ENCODE measurements around the gene GPR162. TPM values are rescaled to one million over a fixed set of nuclear protein-coding genes. Genes with fewer than 3 reads are reported as not detected.
A peak's percentile ranks its signal among the peaks of the same experiment; 100 is the strongest.
"Not testable (repeated sequence)": the region's sequence is repeated elsewhere in the genome, so short reads cannot be mapped to it uniquely, and the experiment has no call there.

GPR162 gene
- total RNA-seq, 2 donors from 2014 or later: not detected

GRCh38 chr12:6868211-6869048, 46.8 kb downstream of the GPR162 start:
- peak in 1 of 2 donors; percentile 0 for ATAC-seq
- DNase-seq (ENCODE audit: low spot score): peak; percentile 60
- peak overlapping the region; percentile 94 for H3K4me3 Mint-ChIP-seq

GRCh38 chr12:6869049-6870021, 47.7 kb downstream of the GPR162 start:
- H3K4me3 Mint-ChIP-seq: peak overlapping the region; percentile 94
- DNase-seq (ENCODE audit: low spot score): peak; percentile 80
- no peaks in the 10 kb centered on the region for H3K27me3 Mint-ChIP-seq
- peaks cover 15% of the 10 kb centered on the region for H3K36me3 Mint-ChIP-seq
- no peak for ATAC-seq
- peak overlapping the region; percentile 84 to 95 for H3K27ac Mint-ChIP-seq
- H3K4me1 Mint-ChIP-seq (ENCODE audit: low read depth in 2 of 2): peaks cover 44 to 54% of the 10 kb centered on the region in 2 donors
- no peaks in the 10 kb centered on the region for H3K9me3 Mint-ChIP-seq

More at GRCh38 chr12:6868211-6869048, 46.8 kb downstream of the GPR162 start:
- H3K27me3 Mint-ChIP-seq: no peaks in the 10 kb centered on the region
- H3K4me1 Mint-ChIP-seq (ENCODE audit: low read depth in 2 of 2): peaks cover 44 to 49% of the 10 kb centered on the region in 2 donors
- H3K9me3 Mint-ChIP-seq: no peaks in the 10 kb centered on the region
- peaks cover 15% of the 10 kb centered on the region for H3K36me3 Mint-ChIP-seq
- H3K27ac Mint-ChIP-seq: peak overlapping the region; percentile 84 to 95

GRCh38 chr12:6870304-6870703, 48.7 kb downstream of the GPR162 start:
- not testable (repeated sequence) for DNase-seq (ENCODE audit: low spot score); H3K27me3 Mint-ChIP-seq; ATAC-seq; H3K9me3 Mint-ChIP-seq
- peak overlapping the region; percentile 84 to 93 for H3K27ac Mint-ChIP-seq
- peaks cover 15% of the 10 kb centered on the region for H3K36me3 Mint-ChIP-seq
- peaks cover 49 to 58% of the 10 kb centered on the region in 2 donors for H3K4me1 Mint-ChIP-seq (ENCODE audit: low read depth in 2 of 2)
- peak overlapping the region; percentile 94 for H3K4me3 Mint-ChIP-seq

GRCh38 chr12:6871052-6871957, 49.7 kb downstream of the GPR162 start:
- DNase-seq (ENCODE audit: low spot score): no peak

GRCh38 chr12:6872073-6873048, 50.7 kb downstream of the GPR162 start:
- H3K4me3 Mint-ChIP-seq: peak overlapping the region; percentile 94
- no peaks in the 10 kb centered on the region for H3K27me3 Mint-ChIP-seq
- peak; percentile 58 to 61 for ATAC-seq
- no peaks in the 10 kb centered on the region for H3K9me3 Mint-ChIP-seq
- DNase-seq (ENCODE audit: low spot score): peak; percentile 86
- H3K27ac Mint-ChIP-seq: peak overlapping the region; percentile 84 to 93
- H3K4me1 Mint-ChIP-seq (ENCODE audit: low read depth in 2 of 2): peaks cover 54 to 60% of the 10 kb centered on the region in 2 donors
- H3K36me3 Mint-ChIP-seq: peaks cover 20% of the 10 kb centered on the region

More at GRCh38 chr12:6871052-6871957, 49.7 kb downstream of the GPR162 start:
- Mint-ChIP-seq H3K4me3 (peak overlapping the region; percentile 94), H3K27me3 (no peaks in the 10 kb centered on the region), H3K36me3 (peaks cover 20% of the 10 kb centered on the region), H3K9me3 (no peaks in the 10 kb centered on the region), H3K27ac (peak overlapping the region; percentile 84 to 93), H3K4me1 (ENCODE audit: low read depth in 2 of 2) (peaks cover 54 to 62% of the 10 kb centered on the region in 2 donors)
- no peak for ATAC-seq

- H3K4me1 Mint-ChIP-seq (ENCODE audit: low read depth in 2 of 2): peaks cover 50 to 56% of the 10 kb centered on the region in 2 donors
- no peaks in the 10 kb centered on the region for H3K27me3 Mint-ChIP-seq
- peak within 1 kb of the TSS; percentile 94 for H3K4me3 Mint-ChIP-seq
- DNase-seq (ENCODE audit: low spot score): peak; percentile 100
- peak within 1 kb of the TSS; percentile 84 to 93 for H3K27ac Mint-ChIP-seq
- H3K9me3 Mint-ChIP-seq: no peaks in the 10 kb centered on the region
- H3K36me3 Mint-ChIP-seq: peaks cover 18% of the 10 kb centered on the region
- ATAC-seq: peak; percentile 93
These were observed 51.7 kb downstream of the GPR162 start, which contains the start of gene SPSB2 for GRCh38 chr12:6873094-6874014. Gene SPSB2, minus strand, starts transcription at chr12:6873303. Its CDS starts 402 bp downstream, at chr12:6872901.

GRCh38 chr12:6874015-6874368, 52.4 kb downstream of the GPR162 start:
- peaks cover 44 to 50% of the 10 kb centered on the region in 2 donors for H3K4me1 Mint-ChIP-seq (ENCODE audit: low read depth in 2 of 2)
- DNase-seq (ENCODE audit: low spot score): peak; percentile 8
- ATAC-seq, H3K27me3 Mint-ChIP-seq, H3K9me3 Mint-ChIP-seq: not testable (repeated sequence)
- H3K27ac Mint-ChIP-seq: peak overlapping the region; percentile 84 to 93
- peaks cover 12% of the 10 kb centered on the region for H3K36me3 Mint-ChIP-seq
- peak overlapping the region; percentile 94 for H3K4me3 Mint-ChIP-seq

Other genes starting within 250 kb of the GPR162 start
- gene CHD4, start 214.4 kb upstream of the GPR162 start, total RNA-seq: 100 to 1,000 TPM; 239 to 352 TPM
- gene LPAR5, start 185.9 kb upstream of the GPR162 start, total RNA-seq: 10 to 100 TPM in 1 of 2 donors, 1 to 10 TPM in 1; 5.6 to 10.6 TPM
- 1 to 10 TPM in 1 of 2 donors, under 1 TPM in 1; 0.98 to 2.1 TPM for gene ACRBP, start 174.4 kb upstream of the GPR162 start, total RNA-seq
- 10 to 100 TPM; 13.0 to 16.7 TPM for gene ING4, start 158.7 kb upstream of the GPR162 start, total RNA-seq
- 10 to 100 TPM; 81.1 to 90.0 TPM for gene ZNF384, start 132.4 kb upstream of the GPR162 start, total RNA-seq
- under 1 TPM in 1 of 2 donors, not detected in 1; 0.17 TPM for gene PIANP, start 121.0 kb upstream of the GPR162 start, total RNA-seq
- gene COPS7A, start 97.8 kb upstream of the GPR162 start, total RNA-seq: 10 to 100 TPM; 49.6 to 60.6 TPM
- gene MLF2, start 68.7 kb upstream of the GPR162 start, total RNA-seq: 100 to 1,000 TPM in 1 of 2 donors, 10 to 100 TPM in 1; 98.3 to 124 TPM
- gene PTMS, start 55.5 kb upstream of the GPR162 start, total RNA-seq: 10 to 100 TPM; 50.4 to 93.8 TPM
- 100 to 1,000 TPM in 1 of 2 donors, 10 to 100 TPM in 1; 78.2 to 365 TPM for gene LAG3, start 49.3 kb upstream of the GPR162 start, total RNA-seq
- gene CD4, start 32.3 kb upstream of the GPR162 start, total RNA-seq: 1 to 10 TPM in 1 of 2 donors, under 1 TPM in 1; 0.43 to 5.4 TPM
- gene P3H3, start 6.6 kb downstream of the GPR162 start, total RNA-seq: 1 to 10 TPM in 1 of 2 donors, not detected in 1; 1.3 TPM
- gene GNB3, start 19.1 kb downstream of the GPR162 start, total RNA-seq: not detected
- gene CDCA3, start 29.5 kb downstream of the GPR162 start, total RNA-seq: 100 to 1,000 TPM in 1 of 2 donors, 10 to 100 TPM in 1; 40.7 to 105 TPM
- gene USP5, start 30.3 kb downstream of the GPR162 start, total RNA-seq: 100 to 1,000 TPM in 1 of 2 donors, 10 to 100 TPM in 1; 91.7 to 105 TPM
- 1,000 to 10,000 TPM; 1,157 to 1,903 TPM for gene TPI1, start 45.7 kb downstream of the GPR162 start, total RNA-seq
- 1 to 10 TPM; 6.0 to 6.9 TPM for gene SPSB2, start 51.5 kb downstream of the GPR162 start, total RNA-seq
- gene LRRC23, start 83.0 kb downstream of the GPR162 start, total RNA-seq: 1 to 10 TPM; 3.2 to 7.1 TPM
- gene ENO2, start 92.8 kb downstream of the GPR162 start, total RNA-seq: 100 to 1,000 TPM; 151 to 158 TPM
- gene ATN1, start 106.1 kb downstream of the GPR162 start, total RNA-seq: 10 to 100 TPM; 36.5 to 62.2 TPM
- not detected for gene RNU7-1, start 122.0 kb downstream of the GPR162 start, total RNA-seq
- 100 to 1,000 TPM in 1 of 2 donors, 10 to 100 TPM in 1; 89.7 to 106 TPM for gene C12orf57, start 122.2 kb downstream of the GPR162 start, total RNA-seq
- 100 to 1,000 TPM in 1 of 2 donors, 10 to 100 TPM in 1; 71.6 to 131 TPM for gene PTPN6, start 129.5 kb downstream of the GPR162 start, total RNA-seq
- gene PHB2, start 148.8 kb downstream of the GPR162 start, total RNA-seq: 100 to 1,000 TPM; 227 to 350 TPM
- 100 to 1,000 TPM in 1 of 2 donors, 10 to 100 TPM in 1; 74.9 to 141 TPM for gene EMG1, start 149.1 kb downstream of the GPR162 start, total RNA-seq
- 10 to 100 TPM; 25.4 to 31.9 TPM for gene LPCAT3, start 196.7 kb downstream of the GPR162 start, total RNA-seq
- gene C1S, start 238.9 kb downstream of the GPR162 start, total RNA-seq: 1 to 10 TPM; 1.3 to 4.3 TPM

All from natural killer cell treated with Interleukin-12 subunit alpha and Interleukin-12 subunit beta and Interleukin-15 and Interleukin-18, amount 100 ng/mL, for 72 hours (primary cell).